Tibial nerve (tissue), 4 donors: ENCODE measurements around the gene RHOD. TPM values are rescaled to one million over a fixed set of nuclear protein-coding genes. Genes with fewer than 3 reads are reported as not detected.

Source experiments
- DNase-seq, 2 donors: peaks; one replicate each; pipeline ENCODE4 v3.0.0-alpha.2; 2019; ENCODE audit warnings: low spot score in 2 of 2
- H3K27ac ChIP-seq, 4 donors: fragments of 200-600 bp; sonication (generic) in 3 of 4; one replicate each; pipeline ENCODE4 v1.5.1; 2017 to 2019; ENCODE audit warnings: mild to moderate bottlenecking in 1 of 4
- H3K27me3 ChIP-seq, 2 donors: fragments of 200-600 bp; sonication (generic) in 1 of 2; one replicate each; pipeline versions ENCODE4 v1.5.1 to v1.6.0; 2017 to 2019
- H3K36me3 ChIP-seq, 3 donors: fragments of 200-600 bp; sonication (generic); one replicate each; pipeline ENCODE4 v1.5.1; 2018 to 2019
- H3K4me1 ChIP-seq, 4 donors: fragments of 200-600 bp; sonication (generic) in 3 of 4; one replicate each; pipeline ENCODE4 v1.5.1; 2017 to 2019
- H3K4me3 ChIP-seq, 4 donors: fragments of 200-600 bp; sonication (generic) in 3 of 4; one replicate each; pipeline ENCODE4 v1.5.1; 2017 to 2019; ENCODE audit warnings: mild to moderate bottlenecking in 1 of 4, moderate library complexity in 1 of 4
- H3K9me3 ChIP-seq, 4 donors: fragments of 200-600 bp; sonication (generic) in 3 of 4; one replicate each; pipeline ENCODE4 v1.5.1; 2017 to 2019
- CTCF ChIP-seq, 5 experiments: fragments of 200-600 bp in 3 of 5; fragments of 450-650 bp in 2 of 5; sonication (generic) in 3 of 5; IDR thresholded peaks; one replicate each; pipeline ENCODE4 v1.5.1; 2016 to 2019; ENCODE audit warnings: antibody characterized with exemption in 5 of 5, mild to moderate bottlenecking in 3 of 5, moderate library complexity in 2 of 5
- EP300 ChIP-seq, 2 donors: sonication (generic); formaldehyde crosslinking; IDR thresholded peaks; one replicate each; pipeline ENCODE4 v1.6.1; 2017; ENCODE audit warnings: antibody characterized with exemption in 2 of 2, mild to moderate bottlenecking in 1 of 2
- POLR2A ChIP-seq, 2 donors: fragments of 450-650 bp; IDR thresholded peaks; one replicate each; pipeline ENCODE4 v1.6.1; 2017; ENCODE audit warnings: antibody characterized with exemption in 2 of 2, mild to moderate bottlenecking in 2 of 2, moderate library complexity in 2 of 2
- WGBS, 2 donors: methylation state at CpG; one replicate each; pipeline ENCODE4 v1.1.5; 2018; 5-methylcytosine and 5-hydroxymethylcytosine counted together
- total RNA-seq, 4 donors: library from RNA; depleted of rRNA; stranded (reverse); fragments of >200 nt; gene quantifications; one replicate each; pipeline ENCODE4 v1.1.0, GENCODE V29; 2016

Gene RHOD
- 10 to 100 TPM; 15.9 to 30.8 (median 24.4) TPM for total RNA-seq

- TF ChIP-seq EP300 (IDR thresholded peaks at IDR 0.05) (no peak), POLR2A (IDR thresholded peaks at IDR 0.05) (no peak), CTCF (IDR thresholded peaks at IDR 0.05) (peak in 1 of 5 experiments; percentile 11)
- Histone ChIP-seq H3K27me3 (peaks cover 0 to 17% of the 10 kb centered on the region in 2 donors), H3K36me3 (no peaks in the 10 kb centered on the region), H3K4me3 (peak within 1 kb of the TSS; percentile 41 to 58 (median 50)), H3K27ac (peak within 1 kb of the TSS in 3 of 4 donors; percentile 45 to 72 (median 48)), H3K4me1 (peaks cover 0 to 28% (median 17%) of the 10 kb centered on the region in 4 donors), H3K9me3 (no peaks in the 10 kb centered on the region)
- peak in 1 of 2 donors; percentile 18 for DNase-seq
- WGBS, 2 donors = 8 to 21% methylated on average over 30 to 34 of the region's 72 CpGs
These were observed at the start of gene RHOD for GRCh38 chr11:67056267-67057204. TSS of gene RHOD (plus strand) at chr11:67056847. CDS start at chr11:67056903, 56 bp downstream.

- 83 to 87% methylated on average over 6 to 7 of the region's 7 CpGs for WGBS, 2 donors
- Histone ChIP-seq H3K4me3 (no peak overlapping the region), H3K27ac (no peak overlapping the region), H3K27me3 (no peaks in the 10 kb centered on the region), H3K9me3 (no peaks in the 10 kb centered on the region), H3K36me3 (no peaks in the 10 kb centered on the region), H3K4me1 (no peaks in the 10 kb centered on the region)
- TF ChIP-seq CTCF (IDR thresholded peaks at IDR 0.05) (no peak), POLR2A (IDR thresholded peaks at IDR 0.05) (no peak), EP300 (IDR thresholded peaks at IDR 0.05) (no peak)
- DNase-seq = no peak
These were observed 49.5 kb upstream of the RHOD start for GRCh38 chr11:67007126-67007525.

GRCh38 chr11:67010296-67010905, 46.2 kb upstream of the RHOD start:
- TF ChIP-seq CTCF (IDR thresholded peaks at IDR 0.05) (no peak), POLR2A (IDR thresholded peaks at IDR 0.05) (no peak), EP300 (IDR thresholded peaks at IDR 0.05) (no peak)
- H3K27ac ChIP-seq = no peak overlapping the region
- H3K36me3 ChIP-seq = no peaks in the 10 kb centered on the region
- H3K9me3 ChIP-seq = no peaks in the 10 kb centered on the region
- 81 to 89% methylated on average over 6 of the region's 7 CpGs for WGBS, 2 donors
- DNase-seq = no peak
- no peaks in the 10 kb centered on the region for H3K27me3 ChIP-seq
- no peaks in the 10 kb centered on the region for H3K4me1 ChIP-seq
- H3K4me3 ChIP-seq = no peak overlapping the region

GRCh38 chr11:67013511-67014045, 43.1 kb upstream of the RHOD start:
- Histone ChIP-seq H3K27me3 (no peaks in the 10 kb centered on the region), H3K36me3 (no peaks in the 10 kb centered on the region), H3K4me1 (no peaks in the 10 kb centered on the region), H3K9me3 (no peaks in the 10 kb centered on the region), H3K27ac (no peak overlapping the region), H3K4me3 (no peak overlapping the region)
- TF ChIP-seq EP300 (IDR thresholded peaks at IDR 0.05) (no peak), POLR2A (IDR thresholded peaks at IDR 0.05) (no peak)
- no peak for DNase-seq
- 82 to 83% methylated on average over 11 of the region's 11 CpGs for WGBS, 2 donors

GRCh38 chr11:67014343-67014742, 42.3 kb upstream of the RHOD start:
- H3K4me3 ChIP-seq = no peak overlapping the region
- no peak for DNase-seq
- H3K27ac ChIP-seq = no peak overlapping the region
- no peaks in the 10 kb centered on the region for H3K36me3 ChIP-seq
- 90 to 95% methylated on average over 7 of the region's 7 CpGs for WGBS, 2 donors
- TF ChIP-seq POLR2A (IDR thresholded peaks at IDR 0.05) = no peak
- no peak for TF ChIP-seq EP300 (IDR thresholded peaks at IDR 0.05)
- no peak for TF ChIP-seq CTCF (IDR thresholded peaks at IDR 0.05)
- H3K4me1 ChIP-seq = no peaks in the 10 kb centered on the region
- H3K9me3 ChIP-seq = no peaks in the 10 kb centered on the region
- no peaks in the 10 kb centered on the region for H3K27me3 ChIP-seq
